GM12878 (cell line): ENCODE data around the gene RBSN. TPM values are rescaled to one million over a fixed set of nuclear protein-coding genes. Genes with fewer than 3 reads are reported as not detected.

Experiments
- ATAC-seq: fragments of 200-7000 bp; cut with Tn5 transposase; 3 replicates; pipeline ENCODE4 v1.9.1; 2020; ENCODE audit warnings: mild to moderate bottlenecking, moderate library complexity
- BruUV-seq: library from RNA; stranded (reverse); fragments of 400-500 nt; replicated peaks from 2 replicates; lab custom pipeline; 2021; lab: Mats Ljungman, UMichigan
- CTCF ChIA-PET: fragments of 300-600 bp; sonication (Branson Sonifier 250); formaldehyde crosslinking; extraction: SDS; loops from one replicate; lab custom pipeline; 2021; ENCODE audit warnings: inconsistent platforms; lab: Yijun Ruan, JAX
- POLR2A ChIA-PET: fragments of 350-600 bp; formaldehyde crosslinking; extraction: SDS; loops from one replicate; lab custom pipeline; 2021; ENCODE audit warnings: inconsistent platforms; lab: Charles Lee
- RAD21 ChIA-PET: fragments of 300-600 bp; sonication (Branson Sonifier 250); formaldehyde crosslinking; loops from one replicate; lab custom pipeline; 2023; ENCODE audit warnings: antibody characterized with exemption; ENCODE audit not compliant: unreplicated experiment; lab: Charles Lee
- SMC1A ChIA-PET: fragments of 300-600 bp; sonication (Branson Sonifier 250); formaldehyde crosslinking; loops from one replicate; lab custom pipeline; 2023; ENCODE audit not compliant: unreplicated experiment, uncharacterized antibody; lab: Charles Lee
- DNase-seq: peaks from one replicate; pipeline ENCODE4 v3.0.0-alpha.2; 2011; ENCODE audit warnings: low read depth, low spot score
- FAIRE-seq: peaks from 3 replicates; lab custom pipeline; 2011; peaks lifted over from hg19 to GRCh38; lab: Jason Lieb, UNC
- H2AFZ ChIP-seq: 2 replicates; pipeline ENCODE4 v1.6.0; 2011; ENCODE audit warnings: low read depth, low read length, control low read depth; ENCODE audit not compliant: control insufficient read depth
- H3K27ac ChIP-seq: 2 replicates; pipeline ENCODE4 v1.5.1; 2011; ENCODE audit warnings: control low read depth; ENCODE audit not compliant: control insufficient read depth, insufficient read depth
- H3K27me3 ChIP-seq, 2 experiments: replicated peaks in 1 of 2; 2 replicates each; pipeline versions ENCODE4 v1.6.0 to v1.6.1; 2011; ENCODE audit warnings: low read length in 1 of 2; ENCODE audit not compliant: control insufficient read depth in 2 of 2, insufficient read depth in 2 of 2
- H3K36me3 ChIP-seq, 2 experiments: 2 replicates each; pipeline ENCODE4 v1.5.1; 2011; ENCODE audit warnings: low read length in 1 of 2; ENCODE audit not compliant: control insufficient read depth in 2 of 2, insufficient read depth in 2 of 2
- H3K4me1 ChIP-seq: 2 replicates; pipeline ENCODE4 v1.6.1; 2011; ENCODE audit warnings: mild to moderate bottlenecking, low read length, moderate library complexity, mixed read lengths; ENCODE audit not compliant: control insufficient read depth, insufficient read depth
- H3K4me2 ChIP-seq: 2 replicates; pipeline ENCODE4 v1.6.0; 2011; ENCODE audit warnings: control low read depth; ENCODE audit not compliant: control insufficient read depth, insufficient read depth
- H3K4me3 ChIP-seq: fragments of 200-600 bp; sonication (generic); 2 replicates; pipeline ENCODE4 v1.5.1; 2016
- H3K79me2 ChIP-seq: 2 replicates; pipeline ENCODE4 v1.6.0; 2011; ENCODE audit warnings: low read length; ENCODE audit not compliant: control insufficient read depth, insufficient read depth
- H3K9ac ChIP-seq: 2 replicates; pipeline ENCODE4 v1.8.0; 2011; ENCODE audit warnings: low read length, control low read depth, mixed read lengths; ENCODE audit not compliant: control insufficient read depth, insufficient read depth
- H3K9me3 ChIP-seq: replicated peaks from 3 replicates; pipeline ENCODE4 v1.5.1; 2011; ENCODE audit warnings: mild to moderate bottlenecking, low read length; ENCODE audit not compliant: control insufficient read depth, insufficient read depth
- H4K20me1 ChIP-seq: 2 replicates; pipeline ENCODE4 v1.6.0; 2011; ENCODE audit not compliant: control insufficient read depth, insufficient read depth
- BCL3 ChIP-seq: IDR thresholded peaks from 2 replicates; pipeline ENCODE4 v1.6.1; 2011; ENCODE audit warnings: borderline replicate concordance, low read depth, mild to moderate bottlenecking, moderate library complexity, low read length; ENCODE audit not compliant: insufficient read depth, poor library complexity, severe bottlenecking
- IKZF2 ChIP-seq, 2 experiments: fragments of 450-650 bp; IDR thresholded peaks; 2 replicates each; pipeline ENCODE4 v1.6.1; 2017; ENCODE audit warnings: mild to moderate bottlenecking in 2 of 2, moderate library complexity in 2 of 2
- PKNOX1 ChIP-seq: fragments of 450-650 bp; IDR thresholded peaks from 2 replicates; pipeline ENCODE4 v1.6.1; 2016; ENCODE audit warnings: mild to moderate bottlenecking
- POU2F2 ChIP-seq: IDR thresholded peaks from 3 replicates; pipeline ENCODE4 v1.6.1; 2011; ENCODE audit warnings: low read depth, mild to moderate bottlenecking, low read length, borderline replicate concordance
- RCOR1 ChIP-seq: conservative IDR thresholded peaks from 2 replicates; pipeline ENCODE4 v1.6.1; 2012; ENCODE audit warnings: low read depth, low read length, improper control_type of control experiment
- SIX5 ChIP-seq: IDR thresholded peaks from 2 replicates; pipeline ENCODE4 v1.6.1; 2011; ENCODE audit warnings: mild to moderate bottlenecking, low read depth, low read length, moderate library complexity; ENCODE audit not compliant: severe bottlenecking
- STAT1 ChIP-seq: fragments of 450-650 bp; conservative IDR thresholded peaks from 2 replicates; pipeline ENCODE4 v1.6.1; 2014; ENCODE audit warnings: antibody characterized with exemption, mild to moderate bottlenecking
- ZNF217 ChIP-seq: fragments of 450-650 bp; IDR thresholded peaks from 2 replicates; pipeline ENCODE4 v1.6.1; 2017; ENCODE audit warnings: antibody characterized with exemption, mild to moderate bottlenecking
- ZSCAN29 ChIP-seq: fragments of 450-650 bp; IDR thresholded peaks from 2 replicates; pipeline ENCODE4 v1.6.1; 2017; ENCODE audit warnings: mild to moderate bottlenecking, moderate library complexity
- WGBS: methylation state at CpG from one replicate; pipeline ENCODE4 v1.1.6; 2016; ENCODE audit warnings: low lambda C conversion rate; ENCODE audit not compliant: insufficient replicate concordance, insufficient coverage; ENCODE audit errors: missing lambda C conversion rate; 5-methylcytosine and 5-hydroxymethylcytosine counted together
- in situ Hi-C: fragments of 300-500 bp; cut with MboI; formaldehyde crosslinking; loops from 9 replicates; pipeline ENCODE4 v1.14.3; 2018; ENCODE audit warnings: mixed read lengths
- intact Hi-C: fragments of 100-400 bp; cut with micrococcal nuclease; formaldehyde crosslinking; loops from one replicate; pipeline ENCODE4 v1.14.2; 2022; ENCODE audit not compliant: unreplicated experiment
- polyA plus RNA-seq, 11 experiments: library from polyadenylated mRNA; depleted of rRNA in 4 of 11; unstranded in 6 of 11; stranded (reverse) in 5 of 11; fragments of >200 nt; fragmentation: Nextera tagmentation in 4 of 11; fragmentation: Illumina TruSeq in 1 of 11; extraction: Ambion mirVana in 4 of 11; extraction: Trizol in 1 of 11; gene quantifications; 1 replicate in 1 of 11; 2 replicates in 10 of 11; pipeline versions ENCODE4 v1.2.1 to v1.2.3, GENCODE V29; 2011 to 2016; ENCODE audit warnings: inconsistent platforms in 2 of 11, missing spikeins in 2 of 11, low read depth in 1 of 11
- total RNA-seq, 4 experiments: library from RNA; depleted of rRNA in 3 of 4; stranded (reverse); fragments of >200 nt in 3 of 4; fragmentation: Illumina TruSeq in 1 of 4; extraction: Trizol in 1 of 4; gene quantifications; 2 replicates each; pipeline versions ENCODE4 v1.2.1 to v1.2.3, GENCODE V29; 2013 to 2021

The RBSN gene
- total and polyA plus RNA-seq, 10 of the 15 experiments (the other 5 are each of a cell fraction or from before 2014, with no cell fraction given): 2.0 to 17.5 (median 10.5) TPM

DNA sequence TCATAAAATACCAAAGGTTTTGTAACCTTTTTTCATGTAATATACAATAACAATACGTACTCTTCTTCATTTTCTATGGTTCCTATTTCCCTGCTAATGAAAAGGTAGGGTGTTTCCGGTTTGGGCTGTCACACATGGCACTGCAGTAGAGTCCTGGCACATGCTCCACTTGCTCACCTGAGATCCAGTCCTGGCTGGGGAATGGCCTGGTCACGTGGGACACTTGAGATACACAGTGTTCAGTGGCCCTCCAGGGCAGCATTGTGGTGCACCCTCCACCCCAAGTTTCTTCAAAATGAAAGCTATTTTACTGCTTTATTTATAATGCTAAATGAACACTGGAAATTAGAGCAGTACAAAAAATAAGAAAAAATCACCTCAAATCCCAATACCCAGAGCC is 57.0 kb downstream of the RBSN start:
- 91% methylated on average over 3 of the region's 3 CpGs for WGBS
- H3K79me2 ChIP-seq: no peaks in the 10 kb centered on the region
- RAD21 ChIA-PET: no interaction called here
- no peak for DNase-seq
- intact Hi-C loops: no loop called here
- no peaks in the 10 kb centered on the region for H4K20me1 ChIP-seq
- H3K4me2 ChIP-seq: no peak overlapping the region
- H3K27me3 ChIP-seq: no peaks in the 10 kb centered on the region
- H2AFZ ChIP-seq: no peak overlapping the region
- no peak overlapping the region for H3K27ac ChIP-seq
- in situ Hi-C loops: no loop called here
- TF ChIP-seq IKZF2 (IDR thresholded peaks at IDR 0.05) (no peak), POU2F2 (no peak), STAT1 (no peak), PKNOX1 (no peak), BCL3 (no peak), ZSCAN29 (no peak), RCOR1 (no peak), SIX5 (no peak), ZNF217 (no peak)
- TF ChIP-seq, all 136 proteins: peak for 0
- Histone ChIP-seq H3K36me3 (peaks cover 29 to 69% of the 10 kb centered on the region in 2 experiments), H3K4me1 (peaks cover 9% of the 10 kb centered on the region), H3K9me3 (no peaks in the 10 kb centered on the region), H3K4me3 (no peak overlapping the region), H3K9ac (no peak overlapping the region)
- ATAC-seq (no peak), FAIRE-seq (no peak)
- ChIA-PET POLR2A (no interaction called here), CTCF (no interaction called here), SMC1A (no interaction called here)
- BruUV-seq: no TSS peak
